Fibroblast of mammary gland (primary cell): ENCODE results near the gene ACTL7A.

Experiments
- DNase-seq: peaks from one replicate; pipeline ENCODE4 v3.0.0-alpha.2; 2010; ENCODE audit warnings: low read depth
- H3K4me3 ChIP-seq: 2 replicates; pipeline ENCODE4 v1.5.1; 2011; ENCODE audit warnings: low read depth, mild to moderate bottlenecking, low read length, moderate library complexity; ENCODE audit not compliant: control insufficient read depth
- TF ChIP-seq, protein P1 (sequence below): conservative IDR thresholded peaks from 2 replicates; pipeline ENCODE4 v1.5.1; 2011; ENCODE audit warnings: low read depth, low read length, inconsistent platforms; ENCODE audit not compliant: control insufficient read depth, insufficient read depth

ACTL7A gene

DNA sequence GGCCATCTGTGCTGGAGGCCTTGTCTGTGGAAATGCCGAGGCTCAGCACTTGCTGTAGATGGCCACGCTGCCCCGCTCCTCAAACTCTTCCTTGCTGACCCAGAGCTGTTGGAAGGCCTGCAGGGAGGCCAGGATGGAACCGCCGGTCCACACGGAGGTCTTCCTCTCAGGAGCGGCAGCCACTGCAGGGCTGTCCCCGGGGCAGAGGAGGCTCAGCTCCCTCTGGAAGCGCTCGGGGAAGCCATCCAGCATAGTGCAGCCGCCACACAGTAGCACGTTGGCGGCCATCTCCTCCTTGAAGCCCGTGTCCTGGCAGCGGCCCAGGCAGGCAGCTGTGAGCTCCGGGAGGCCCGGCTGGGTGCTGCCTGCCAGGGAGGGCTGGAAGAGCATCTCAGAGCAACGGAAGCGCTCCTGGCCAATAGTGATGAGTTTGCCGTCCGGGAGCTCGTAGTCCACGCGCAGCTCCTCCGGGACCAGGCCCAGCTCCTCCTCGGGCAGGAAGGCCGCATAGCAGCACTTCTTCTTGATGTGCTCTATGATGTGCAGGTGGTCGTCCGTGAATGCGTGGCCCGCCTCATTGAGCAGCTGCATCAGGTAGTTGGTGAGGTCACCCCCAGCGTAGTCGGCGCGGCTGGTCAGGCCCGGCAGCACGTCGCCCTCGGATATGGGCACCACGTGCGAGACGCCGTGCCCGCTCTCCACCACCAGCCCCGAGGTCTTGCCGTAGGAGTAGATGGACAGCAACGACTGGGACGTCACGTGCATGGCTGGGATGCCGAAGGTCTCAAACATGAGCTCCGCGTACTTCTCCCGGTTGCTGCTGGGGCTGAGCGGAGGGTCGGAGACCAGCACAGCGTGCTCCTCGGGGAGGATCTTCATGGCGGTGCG, 7.2 kb upstream of the ACTL7A start:
- TF ChIP-seq, protein P1, sequence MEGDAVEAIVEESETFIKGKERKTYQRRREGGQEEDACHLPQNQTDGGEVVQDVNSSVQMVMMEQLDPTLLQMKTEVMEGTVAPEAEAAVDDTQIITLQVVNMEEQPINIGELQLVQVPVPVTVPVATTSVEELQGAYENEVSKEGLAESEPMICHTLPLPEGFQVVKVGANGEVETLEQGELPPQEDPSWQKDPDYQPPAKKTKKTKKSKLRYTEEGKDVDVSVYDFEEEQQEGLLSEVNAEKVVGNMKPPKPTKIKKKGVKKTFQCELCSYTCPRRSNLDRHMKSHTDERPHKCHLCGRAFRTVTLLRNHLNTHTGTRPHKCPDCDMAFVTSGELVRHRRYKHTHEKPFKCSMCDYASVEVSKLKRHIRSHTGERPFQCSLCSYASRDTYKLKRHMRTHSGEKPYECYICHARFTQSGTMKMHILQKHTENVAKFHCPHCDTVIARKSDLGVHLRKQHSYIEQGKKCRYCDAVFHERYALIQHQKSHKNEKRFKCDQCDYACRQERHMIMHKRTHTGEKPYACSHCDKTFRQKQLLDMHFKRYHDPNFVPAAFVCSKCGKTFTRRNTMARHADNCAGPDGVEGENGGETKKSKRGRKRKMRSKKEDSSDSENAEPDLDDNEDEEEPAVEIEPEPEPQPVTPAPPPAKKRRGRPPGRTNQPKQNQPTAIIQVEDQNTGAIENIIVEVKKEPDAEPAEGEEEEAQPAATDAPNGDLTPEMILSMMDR = no peak
- no peak for DNase-seq
- H3K4me3 ChIP-seq = no peak overlapping the region

GRCh38 chr9:108855529-108855886, 6.6 kb upstream of the ACTL7A start:
- no peak for DNase-seq
- TF ChIP-seq, protein P1 = no peak
- no peak overlapping the region for H3K4me3 ChIP-seq

- no peak within 1 kb of the TSS for H3K4me3 ChIP-seq
- DNase-seq = no peak
- TF ChIP-seq, protein P1 = no peak
These were observed 6.2 kb upstream of the ACTL7A start, which contains the start of gene ACTL7B for GRCh38 chr9:108855888-108856287. Gene ACTL7B, minus strand, starts transcription at chr9:108855986. Its CDS starts 56 bp downstream, at chr9:108855930.

DNA sequence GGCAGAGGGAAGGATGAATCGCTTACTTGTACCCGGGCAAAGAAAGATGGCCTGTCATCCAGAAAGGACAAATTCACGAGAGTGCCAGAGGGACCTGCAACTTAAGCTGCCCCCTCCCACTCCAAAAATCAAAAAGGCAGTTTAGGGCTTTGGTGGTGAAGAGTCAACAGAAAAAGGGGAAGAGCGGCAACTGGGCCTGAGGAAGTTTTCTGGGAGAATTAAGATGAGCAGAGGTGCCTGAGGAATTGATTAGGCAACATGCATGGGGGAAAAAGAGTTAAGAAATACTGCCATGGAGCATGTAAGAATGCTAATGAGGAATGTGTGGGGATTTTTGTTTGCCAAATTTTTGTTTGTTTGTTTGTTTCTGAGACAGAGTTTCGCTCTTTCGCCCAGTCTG, 4.5 kb upstream of the ACTL7A start:
- DNase-seq = no peak
- TF ChIP-seq, protein P1 = no peak
- no peak overlapping the region for H3K4me3 ChIP-seq

DNA sequence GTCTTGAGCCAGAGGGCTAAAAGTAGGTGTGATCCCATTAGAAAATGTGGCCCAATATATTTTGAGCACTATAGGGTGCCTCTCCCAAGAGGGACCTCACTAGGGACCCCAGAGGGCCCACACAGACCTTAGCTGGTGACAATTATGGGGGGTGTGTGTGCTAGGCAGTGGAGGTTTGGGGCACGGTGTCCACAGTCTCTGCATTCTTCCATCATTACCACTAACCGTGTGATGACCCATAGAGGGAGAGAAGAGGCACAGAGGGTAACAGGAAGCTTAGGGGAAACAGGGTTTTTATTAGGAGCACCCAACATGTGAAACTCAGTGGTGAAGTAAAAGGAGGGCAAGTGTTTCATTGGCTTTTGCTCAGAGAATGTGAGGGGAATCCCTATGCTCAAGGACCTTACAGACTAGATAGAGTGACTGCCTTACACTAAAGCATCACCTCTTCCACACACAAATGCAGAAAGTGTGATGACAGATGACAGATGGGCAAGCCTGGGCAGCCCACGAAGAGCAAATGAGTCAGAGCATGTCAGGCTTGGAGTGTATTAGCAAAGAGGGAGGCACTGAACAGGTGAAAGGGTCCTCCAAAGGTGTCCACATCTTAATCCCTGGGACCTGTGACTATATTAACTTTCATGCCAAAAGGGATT, 2.5 kb upstream of the ACTL7A start:
- DNase-seq = peak; percentile 11
- TF ChIP-seq, protein P1 = no peak

GRCh38 chr9:108860354-108860753, 1.7 kb upstream of the ACTL7A start:
- peak; percentile 8 for DNase-seq

More for the DNA sequence above, 2.5 kb upstream of the ACTL7A start:
- H3K4me3 ChIP-seq = no peak overlapping the region

More at GRCh38 chr9:108860354-108860753, 1.7 kb upstream of the ACTL7A start:
- no peak overlapping the region for H3K4me3 ChIP-seq
- TF ChIP-seq, protein P1 = no peak
